HG02970 (cell line): ENCODE results near the gene SLMAP.
"Not testable (repeated sequence)": the region's sequence is repeated elsewhere in the genome, so short reads cannot be mapped to it uniquely, and the experiment has no call there.

Experiments used
- ATAC-seq: cut with Tn5 transposase; IDR thresholded peaks from one replicate; pipeline ENCODE4 v1.9.1; 2021; ENCODE audit warnings: mild to moderate bottlenecking, moderate library complexity, moderate number of reproducible peaks; ENCODE audit not compliant: unreplicated experiment, low FRiP score

SLMAP gene

GRCh38 chr3:57791245-57791644 is 35.1 kb downstream of the SLMAP start:
- no peak for ATAC-seq

DNA sequence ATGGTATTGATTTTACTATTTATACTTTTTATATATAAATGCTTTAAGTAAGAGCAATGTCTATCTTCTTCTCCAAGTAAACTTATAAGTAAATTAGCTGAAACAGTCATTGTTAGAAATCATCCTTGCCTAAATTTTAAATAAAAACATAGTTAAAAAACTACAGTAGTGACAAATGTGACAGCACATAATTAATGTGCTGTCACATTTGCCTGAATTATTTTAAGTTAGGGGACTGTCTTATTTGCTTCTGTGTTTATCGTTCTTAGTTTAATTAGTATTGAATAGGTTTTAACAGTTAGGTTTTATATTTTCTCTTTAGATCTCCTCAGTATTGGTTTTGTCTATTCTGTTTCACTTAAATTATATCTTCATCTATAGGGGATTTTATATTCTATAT is 36.1 kb downstream of the SLMAP start:
- ATAC-seq = no peak

DNA sequence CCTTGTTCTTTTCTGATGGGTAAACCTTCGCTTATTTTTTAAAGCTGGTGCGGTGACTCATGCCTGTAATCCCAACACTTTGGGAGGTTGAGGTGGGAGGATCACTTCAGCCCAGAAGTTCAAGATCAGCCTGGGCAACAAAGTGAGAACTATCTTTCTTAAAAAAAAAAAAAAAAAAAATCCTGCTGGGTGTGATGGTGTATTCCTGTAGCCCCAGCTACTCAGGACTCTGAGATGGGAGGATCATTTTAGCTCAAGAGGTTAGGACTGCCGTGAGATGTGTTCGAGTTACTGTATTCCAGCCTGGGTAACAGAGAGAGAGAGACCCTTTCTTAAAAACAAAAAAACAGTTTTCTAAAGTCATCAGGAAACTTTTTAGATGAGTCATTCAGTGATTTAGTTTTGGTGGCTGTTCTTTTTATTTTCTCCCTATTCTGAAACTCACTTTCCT is 37.7 kb downstream of the SLMAP start:
- no peak for ATAC-seq

- ATAC-seq = no peak
Measured at GRCh38 chr3:57794501-57794900, 38.4 kb downstream of the SLMAP start.

DNA sequence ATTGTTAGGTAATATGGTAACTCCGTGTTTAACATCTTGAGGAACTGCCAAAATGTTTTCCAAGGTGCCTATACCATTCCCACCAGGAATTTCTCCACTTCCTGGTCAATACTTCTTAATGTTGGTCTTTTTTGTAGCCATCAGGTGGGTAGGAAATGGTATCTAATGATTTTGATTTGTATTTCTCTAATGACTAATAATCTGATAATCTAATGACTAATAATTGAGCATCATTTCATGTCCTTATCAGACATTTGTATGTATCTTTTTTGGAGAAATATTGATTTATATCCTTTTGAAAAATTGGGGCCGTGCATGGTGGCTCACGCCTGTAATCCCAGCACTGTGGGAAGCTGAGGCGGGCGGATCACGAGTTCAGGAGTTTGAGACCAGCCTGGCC is 38.8 kb downstream of the SLMAP start:
- ATAC-seq = no peak

GRCh38 chr3:57796261-57796660 is 40.2 kb downstream of the SLMAP start:
- no peak for ATAC-seq

GRCh38 chr3:57797701-57798487 is 41.8 kb downstream of the SLMAP start:
- ATAC-seq = no peak

DNA sequence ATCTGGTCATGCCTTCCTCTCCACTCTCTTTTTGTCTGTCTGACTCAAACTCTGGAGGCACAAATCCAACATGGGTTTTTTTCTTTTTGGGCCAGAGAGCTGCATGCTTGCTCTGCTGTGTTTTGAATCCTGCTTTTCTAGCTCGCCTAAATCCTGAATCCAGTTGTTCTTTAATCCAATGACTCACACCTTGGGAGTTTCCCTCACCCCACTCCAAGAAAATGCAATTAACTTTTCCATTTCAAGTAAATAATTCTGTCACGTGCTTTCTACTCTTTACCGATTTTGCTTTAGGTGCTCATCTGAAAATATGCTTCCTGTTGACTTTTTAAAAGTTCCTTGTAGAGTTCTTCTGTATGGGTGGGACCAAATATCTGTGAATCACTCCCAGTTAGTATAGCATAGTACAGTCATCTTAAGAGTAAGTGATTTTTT is 47.6 kb downstream of the SLMAP start:
- no peak for ATAC-seq

GRCh38 chr3:57805266-57805665 is 49.2 kb downstream of the SLMAP start:
- no peak for ATAC-seq

DNA sequence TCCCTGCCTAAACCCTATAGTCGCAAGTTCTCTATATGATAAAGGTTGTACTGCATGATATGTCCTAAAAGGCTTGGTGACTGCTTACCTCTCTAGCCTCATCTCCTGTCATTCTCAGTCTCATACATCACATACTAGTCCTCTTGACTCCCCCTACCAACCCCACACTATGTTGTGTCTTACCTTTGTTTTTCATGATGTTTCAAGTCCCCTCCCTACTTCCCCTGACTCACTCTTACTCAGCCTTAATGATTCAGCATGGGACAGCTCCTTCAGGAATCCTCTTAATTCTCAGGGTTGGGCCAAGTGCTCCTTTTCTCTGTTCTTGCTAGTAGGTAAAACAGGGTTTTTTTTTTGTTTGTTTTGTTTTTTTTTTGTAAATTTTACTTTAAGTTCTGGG is 49.6 kb downstream of the SLMAP start:
- no peak for ATAC-seq

DNA sequence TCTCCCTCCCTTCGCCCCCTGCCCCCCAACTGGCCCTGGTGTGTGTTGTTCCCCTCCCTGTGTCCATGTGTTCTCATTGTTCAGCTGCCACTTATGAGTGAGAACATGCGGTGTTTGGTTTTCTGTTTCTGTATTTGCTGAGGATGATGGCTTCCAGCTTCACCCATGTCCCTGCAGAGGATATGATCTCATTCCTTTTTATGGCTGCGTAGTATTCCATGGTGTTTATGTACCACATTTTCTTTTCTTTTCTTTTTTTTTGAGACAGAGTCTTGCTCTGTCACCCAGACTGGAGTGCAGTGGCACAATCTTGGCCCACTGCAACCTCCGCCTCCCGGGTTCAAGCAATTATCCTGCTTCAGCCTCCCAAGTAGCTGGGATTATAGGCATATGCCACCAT is 50.1 kb downstream of the SLMAP start:
- not testable (repeated sequence) for ATAC-seq

GRCh38 chr3:57808961-57809608 is 53.0 kb downstream of the SLMAP start:
- ATAC-seq = no peak

DNA sequence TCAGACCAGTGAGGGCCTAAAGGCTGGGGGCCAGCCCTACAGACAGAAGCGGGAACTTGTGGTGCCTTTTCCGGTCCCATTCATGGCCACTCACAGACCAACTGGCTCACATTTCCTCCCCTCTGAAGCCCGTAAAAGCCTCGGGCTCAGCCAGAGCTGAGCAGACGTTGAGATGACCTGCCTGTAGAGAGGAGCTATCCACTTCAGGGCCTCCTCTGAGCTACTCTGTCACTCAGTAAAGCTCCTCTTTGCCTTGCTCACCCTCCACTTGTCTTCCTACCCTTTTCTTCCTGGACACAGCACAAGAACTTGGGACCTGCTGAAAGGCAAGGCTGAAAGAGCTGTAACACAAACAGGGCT is 53.5 kb downstream of the SLMAP start:
- ATAC-seq = no peak

GRCh38 chr3:57810048-57810447 is 53.9 kb downstream of the SLMAP start:
- ATAC-seq = no peak

DNA sequence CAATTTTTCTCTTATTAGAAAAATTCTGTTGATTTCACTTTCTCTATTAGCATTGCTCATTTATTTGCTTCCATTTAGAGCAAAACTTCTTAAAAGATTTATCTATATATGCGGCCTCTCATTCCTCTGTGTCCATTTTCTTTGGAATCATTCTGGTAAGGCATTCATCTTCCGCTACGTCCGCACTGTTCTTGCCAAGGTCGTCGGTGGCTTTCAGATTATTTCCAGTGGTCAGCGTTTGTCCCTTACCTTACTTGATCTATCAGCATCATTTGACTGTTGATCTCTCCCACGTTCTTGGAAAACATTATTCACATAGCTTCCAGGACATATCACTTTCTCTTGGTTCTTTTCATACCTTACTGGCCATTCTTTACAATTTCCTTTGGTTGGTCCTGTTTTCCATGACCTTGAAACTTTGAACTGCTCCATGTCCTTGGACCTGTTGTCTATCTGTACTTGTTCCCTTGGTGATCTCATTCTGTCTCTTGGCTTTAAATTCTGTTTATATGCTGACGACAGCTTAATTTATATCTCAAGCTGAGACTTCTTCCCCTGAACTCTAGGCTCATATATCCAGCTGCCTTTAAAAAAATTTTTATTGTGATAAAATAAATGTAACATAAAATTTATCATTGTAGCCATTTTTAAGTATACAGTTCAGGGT is 54.5 kb downstream of the SLMAP start:
- no peak for ATAC-seq

DNA sequence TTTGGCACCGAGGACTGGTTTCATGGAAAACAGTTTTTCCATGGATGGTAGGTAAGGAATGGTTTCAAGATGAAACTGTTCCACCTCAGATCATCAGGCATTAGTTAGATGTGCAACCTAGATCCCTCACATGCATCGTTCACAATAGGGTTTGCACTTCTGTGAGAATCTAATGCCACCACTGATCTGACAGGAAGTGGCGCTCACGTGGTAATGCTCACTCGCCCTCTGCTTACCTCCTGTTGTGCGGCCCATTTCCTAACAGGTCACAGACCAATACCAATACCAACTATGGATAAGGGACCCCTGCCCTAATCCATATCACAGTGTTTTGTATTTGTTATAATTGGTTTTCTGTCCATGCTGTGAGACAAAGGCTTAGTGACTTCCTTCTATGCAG is 58.9 kb downstream of the SLMAP start:
- no peak for ATAC-seq

DNA sequence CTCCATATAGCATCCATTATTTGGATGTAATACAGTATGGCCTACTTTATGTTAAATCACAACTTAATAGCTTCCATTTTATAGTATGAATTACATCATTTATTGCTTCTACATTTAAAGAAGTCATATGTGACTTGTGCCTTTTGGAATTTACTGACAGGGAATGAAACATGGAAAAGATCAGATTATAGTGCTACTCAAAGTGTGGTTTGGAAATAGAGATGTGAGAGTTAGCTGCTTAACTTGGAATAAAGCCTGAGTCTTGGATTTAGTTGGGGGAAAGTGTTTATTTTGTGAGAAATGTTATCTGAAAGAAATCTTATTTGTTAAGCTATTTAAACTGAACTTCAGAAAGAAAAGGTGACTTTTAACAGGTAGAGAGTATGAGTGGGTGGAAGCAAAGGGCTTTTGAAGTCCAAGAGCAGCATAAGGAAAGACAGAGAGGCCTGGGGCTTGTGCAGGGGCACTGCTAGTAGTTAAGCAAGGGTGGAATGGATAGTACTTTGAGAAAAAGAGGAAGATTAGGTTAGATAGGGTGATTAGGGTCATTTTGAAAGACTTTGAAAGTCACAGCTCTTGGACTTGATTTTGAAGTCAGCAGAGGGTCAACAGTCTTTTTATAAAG is 60.5 kb downstream of the SLMAP start:
- no peak for ATAC-seq

DNA sequence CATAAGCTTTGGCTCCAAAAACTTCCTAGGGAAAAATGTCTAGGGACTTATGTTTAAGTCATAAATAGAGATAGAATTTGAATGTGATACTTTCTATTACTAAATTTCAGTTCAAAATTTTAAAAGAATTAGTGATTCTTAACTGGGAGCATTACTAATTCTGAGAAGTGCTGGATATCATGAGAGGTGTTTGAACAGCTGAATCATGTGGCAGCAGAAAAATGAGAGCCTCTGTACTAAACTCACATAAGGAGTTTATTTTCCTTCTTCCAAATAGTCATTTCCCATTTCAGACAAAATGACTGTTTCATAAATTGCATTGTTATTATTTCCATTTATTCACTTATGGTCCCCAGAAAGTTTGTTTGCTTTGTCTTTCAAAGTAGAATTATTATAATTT is 62.7 kb downstream of the SLMAP start:
- ATAC-seq = no peak

DNA sequence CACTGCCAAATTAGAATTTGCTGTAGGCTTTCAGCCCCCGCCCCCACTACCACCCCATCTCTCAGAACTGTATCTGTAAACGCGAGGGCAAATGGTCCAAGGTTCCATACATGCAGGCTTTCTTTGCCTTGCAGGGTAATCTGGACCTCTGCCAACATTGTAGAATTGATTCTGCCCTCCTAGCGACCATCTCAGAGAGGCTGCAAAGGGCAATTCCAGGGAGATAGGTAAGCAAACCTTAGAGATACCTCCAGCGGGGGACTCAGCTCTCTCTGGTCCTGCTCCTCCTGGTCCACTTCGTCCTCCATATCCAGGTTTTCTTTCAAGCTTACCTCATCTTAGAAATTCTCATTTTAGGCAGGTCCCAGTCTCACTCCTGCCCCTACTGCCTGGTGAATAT is 64.4 kb downstream of the SLMAP start:
- ATAC-seq = no peak

- no peak for ATAC-seq
Measured at GRCh38 chr3:57821765-57822164, 65.7 kb downstream of the SLMAP start.

GRCh38 chr3:57822686-57823085 is 66.6 kb downstream of the SLMAP start:
- no peak for ATAC-seq
